ENCODE results near the gene SMPDL3A. TPM values are rescaled to one million over a fixed set of nuclear protein-coding genes. Genes with fewer than 3 reads are reported as not detected.

Gene SMPDL3A
- polyA plus RNA-seq, 2 of the 4 experiments (the other 2 are of a cell fraction): 2.0 to 3.3 TPM

- 65% methylated on average over 7 of the region's 7 CpGs for WGBS (ENCODE audit: missing lambda C conversion rate)
- TF ChIP-seq USF2 (IDR thresholded peaks at IDR 0.05): no peak
- TF ChIP-seq SREBF2 (IDR thresholded peaks at IDR 0.05): no peak
- TF ChIP-seq MAX (IDR thresholded peaks at IDR 0.05): no peak
- no peak for TF ChIP-seq ZC3H11A (IDR thresholded peaks at IDR 0.05)
- no peak for TF ChIP-seq POLR2A (IDR thresholded peaks at IDR 0.05; ENCODE audit: low read length)
- TF ChIP-seq KDM1A (IDR thresholded peaks at IDR 0.05; ENCODE audit: low read depth): no peak
- no peak for TF ChIP-seq ESRRA (IDR thresholded peaks at IDR 0.05; ENCODE audit: borderline replicate concordance, low read length)
- TF ChIP-seq HOXB13 (CRISPR knock-in tag; IDR thresholded peaks at IDR 0.05; ENCODE audit: low read depth): no peak
- TF ChIP-seq GATA3 (IDR thresholded peaks at IDR 0.05; ENCODE audit: borderline replicate concordance): no peak
- FAIRE-seq (no peak), ATAC-seq (no peak), DNase-seq (ENCODE audit: low read depth in 1 of 2, low spot score in 1 of 2) (no peak)
- CTCF ChIA-PET: interaction anchor here (0.6 to 2.0 kb wide), 2 partner anchors 44 to 166 kb away, joined by 3 to 6 read pairs; partner anchors contain the start of gene SMPDL3A
- Histone ChIP-seq H3K9me3 (no peaks in the 10 kb centered on the region), H3K4me3 (no peak overlapping the region), H3K4me1 (no peaks in the 10 kb centered on the region), H3K4me2 (no peak overlapping the region), H3K27ac (no peak overlapping the region)
- POLR2A ChIA-PET: no interaction called here
These were observed 44.0 kb downstream of the SMPDL3A start for GRCh38 chr6:122833021-122833491.

GRCh38 chr6:122838060-122838780, 49.2 kb downstream of the SMPDL3A start:
- ChIA-PET CTCF (interaction anchor here (0.7 to 2.7 kb wide), 15 partner anchors 9 to 346 kb away, joined by 3 to 76 read pairs (median 7); partner anchors contain the start of genes FABP7 and SMPDL3A), POLR2A (no interaction called here)
- Histone ChIP-seq H3K4me2 (no peak overlapping the region), H3K4me1 (no peaks in the 10 kb centered on the region), H3K4me3 (no peak overlapping the region), H3K27ac (no peak overlapping the region), H3K9me3 (no peaks in the 10 kb centered on the region)
- FAIRE-seq (no peak), ATAC-seq (no peak; a peak in 1 of 6 replicates), DNase-seq (ENCODE audit: low read depth in 1 of 2, low spot score in 1 of 2) (peak; percentile 7 to 10)
- WGBS (ENCODE audit: missing lambda C conversion rate): 2% methylated on average over 3 of the region's 3 CpGs
- peak; percentile 50 for TF ChIP-seq CTCF (IDR thresholded peaks at IDR 0.05)
- peak; percentile 54 for TF ChIP-seq SMC3 (IDR thresholded peaks at IDR 0.05)
- no peak for TF ChIP-seq HOXA7 (CRISPR knock-in tag; IDR thresholded peaks at IDR 0.05)
- TF ChIP-seq RAD21 (conservative IDR thresholded peaks at IDR 0.05 in 1 of 2, IDR thresholded peaks at IDR 0.05 in 1 of 2): peak; percentile 55 to 57
- no peak for TF ChIP-seq HES2 (IDR thresholded peaks at IDR 0.05)
- TF ChIP-seq JUN (IDR thresholded peaks at IDR 0.05): no peak

- DNase-seq (ENCODE audit: low read depth in 1 of 2, low spot score in 1 of 2) (peak; percentile 46 to 60), ATAC-seq (peak; percentile 90 to 92), FAIRE-seq (no peak)
- Histone ChIP-seq H3K4me1 (no peaks in the 10 kb centered on the region), H3K27ac (no peak overlapping the region), H3K4me2 (no peak overlapping the region), H3K9me3 (no peaks in the 10 kb centered on the region), H3K4me3 (no peak overlapping the region)
- CTCF ChIA-PET: interaction anchor here (0.6 to 2.7 kb wide), 21 partner anchors 10 to 362 kb away, joined by 3 to 76 read pairs (median 4); partner anchors contain the start of genes FABP7 and SMPDL3A
- POLR2A ChIA-PET: interaction anchor here (0.9 kb wide), 1 partner anchor 50 kb away, joined by 4 read pairs; no protein-coding TSS in a partner anchor
- 0% methylated on average over 1 of the region's 1 CpG for WGBS (ENCODE audit: missing lambda C conversion rate)
- TF ChIP-seq EHF (CRISPR knock-in tag; IDR thresholded peaks at IDR 0.05) (no peak), REST (IDR thresholded peaks at IDR 0.05) (no peak), POLR2AphosphoS2 (conservative IDR thresholded peaks at IDR 0.05; ENCODE audit: low read length) (no peak), RARB (CRISPR knock-in tag; IDR thresholded peaks at IDR 0.05) (no peak), CTCF (IDR thresholded peaks at IDR 0.05) (peak; percentile 55), SMC3 (IDR thresholded peaks at IDR 0.05) (peak; percentile 69), RFX5 (IDR thresholded peaks at IDR 0.05) (no peak), RAD21 (conservative IDR thresholded peaks at IDR 0.05 in 1 of 2, IDR thresholded peaks at IDR 0.05 in 1 of 2) (peak; percentile 47 to 62), ATOH8 (CRISPR knock-in tag; IDR thresholded peaks at IDR 0.05; ENCODE audit: low read depth) (no peak), MAZ (IDR thresholded peaks at IDR 0.05; ENCODE audit: borderline replicate concordance, low read depth, low read length) (no peak)
These were observed 50.4 kb downstream of the SMPDL3A start for GRCh38 chr6:122839472-122839871.
